GM21576 (cell line): ENCODE data around the gene PLCD1.

Experiments
- ATAC-seq: cut with Tn5 transposase; IDR thresholded peaks from one replicate; pipeline ENCODE4 v1.9.1; 2021; ENCODE audit warnings: mild to moderate bottlenecking, moderate library complexity; ENCODE audit not compliant: unreplicated experiment

PLCD1 gene

DNA sequence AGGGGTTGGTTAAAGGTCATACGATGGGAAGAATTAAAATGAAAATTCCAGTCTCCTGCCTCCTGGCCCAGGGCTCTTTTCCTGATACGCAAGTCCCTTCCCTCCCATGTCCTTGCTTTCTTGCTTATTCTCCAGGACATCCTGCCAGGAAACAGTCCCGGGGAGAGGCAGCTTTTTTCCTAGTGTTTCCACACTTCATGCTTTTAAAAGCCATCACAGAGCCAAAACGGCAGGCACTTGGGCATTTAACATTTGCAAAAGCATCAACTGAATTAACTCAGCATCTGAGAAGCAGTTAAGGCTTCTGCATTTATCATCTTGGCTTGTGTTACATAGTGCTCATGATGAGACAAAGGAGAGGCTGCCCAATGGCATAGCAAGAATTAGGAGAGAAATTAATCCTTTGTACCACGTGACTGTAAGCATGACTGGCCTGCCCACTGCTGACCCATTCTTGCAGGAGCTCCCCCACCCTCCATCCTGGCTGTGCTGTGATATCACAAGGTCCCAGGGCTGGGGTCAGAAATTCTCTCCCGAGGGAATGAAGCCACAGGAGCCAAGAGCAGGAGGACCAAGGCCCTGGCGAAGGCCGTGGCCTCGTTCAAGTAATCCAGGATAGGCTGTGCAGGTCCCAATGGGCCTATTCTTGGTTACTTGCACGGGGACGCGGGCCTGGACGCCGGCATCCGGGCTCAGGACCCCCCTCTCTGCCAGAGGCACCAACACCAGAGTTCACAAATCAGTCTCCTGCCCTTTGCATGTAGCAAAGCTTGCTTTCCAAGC, 60.4 kb downstream of the PLCD1 start:
- no peak for ATAC-seq

GRCh38 chr3:37968199-37968598, 61.2 kb downstream of the PLCD1 start:
- no peak for ATAC-seq

DNA sequence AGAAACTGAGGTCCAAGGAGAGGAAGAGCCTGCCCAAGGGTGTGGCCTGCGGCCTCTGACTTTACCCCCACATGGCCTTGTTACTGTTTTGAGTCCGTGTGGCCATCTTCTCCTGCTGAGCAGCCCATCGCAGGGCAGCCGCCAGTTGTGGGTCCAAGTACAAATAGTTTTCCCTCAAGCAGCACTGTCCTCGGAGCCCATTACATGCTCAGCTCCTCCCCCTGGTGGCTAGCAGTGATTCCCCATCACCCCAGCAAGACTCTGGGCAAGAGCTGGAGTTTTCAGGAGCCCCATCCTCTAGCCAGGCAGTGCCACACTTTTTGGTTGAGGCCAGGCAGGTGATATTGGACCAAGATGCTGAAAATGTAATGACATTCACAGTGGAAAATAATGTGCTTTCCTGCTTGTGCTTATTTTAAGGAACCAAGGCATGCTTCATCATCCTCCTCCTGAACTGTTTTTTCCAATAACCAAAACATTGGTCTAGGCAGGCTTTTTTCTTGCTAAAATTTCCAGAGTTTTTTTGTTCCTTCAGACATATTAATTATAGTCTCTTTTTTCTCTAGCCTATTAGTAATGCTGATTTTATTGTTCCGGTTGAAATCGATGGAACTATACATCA, 62.1 kb downstream of the PLCD1 start:
- no peak for ATAC-seq

GRCh38 chr3:37964716-37965115, 64.7 kb downstream of the PLCD1 start:
- ATAC-seq, result no peak

- no peak for ATAC-seq
These were observed 65.3 kb downstream of the PLCD1 start for GRCh38 chr3:37964146-37964545.

- no peak for ATAC-seq
These were observed 65.8 kb downstream of the PLCD1 start for GRCh38 chr3:37963635-37964034.

DNA sequence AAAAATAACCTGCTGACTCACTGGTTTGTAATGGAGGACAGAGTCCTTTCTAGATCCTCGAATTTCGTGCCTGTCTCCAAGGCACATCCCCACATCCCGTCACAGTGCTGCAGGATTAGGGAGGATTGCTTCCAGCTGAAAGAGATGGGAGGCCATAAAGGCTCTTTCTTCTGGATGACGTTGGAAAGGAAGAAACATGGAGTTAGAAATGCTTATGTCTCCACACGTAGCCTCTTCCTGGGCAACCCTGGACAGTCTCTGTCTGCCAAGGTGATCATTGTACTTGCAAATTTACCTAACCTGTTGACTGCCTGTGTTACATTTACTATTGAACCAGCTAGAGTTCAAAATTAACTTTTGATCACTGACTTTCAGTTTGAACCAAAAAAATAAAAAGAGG, 66.4 kb downstream of the PLCD1 start:
- no peak for ATAC-seq

DNA sequence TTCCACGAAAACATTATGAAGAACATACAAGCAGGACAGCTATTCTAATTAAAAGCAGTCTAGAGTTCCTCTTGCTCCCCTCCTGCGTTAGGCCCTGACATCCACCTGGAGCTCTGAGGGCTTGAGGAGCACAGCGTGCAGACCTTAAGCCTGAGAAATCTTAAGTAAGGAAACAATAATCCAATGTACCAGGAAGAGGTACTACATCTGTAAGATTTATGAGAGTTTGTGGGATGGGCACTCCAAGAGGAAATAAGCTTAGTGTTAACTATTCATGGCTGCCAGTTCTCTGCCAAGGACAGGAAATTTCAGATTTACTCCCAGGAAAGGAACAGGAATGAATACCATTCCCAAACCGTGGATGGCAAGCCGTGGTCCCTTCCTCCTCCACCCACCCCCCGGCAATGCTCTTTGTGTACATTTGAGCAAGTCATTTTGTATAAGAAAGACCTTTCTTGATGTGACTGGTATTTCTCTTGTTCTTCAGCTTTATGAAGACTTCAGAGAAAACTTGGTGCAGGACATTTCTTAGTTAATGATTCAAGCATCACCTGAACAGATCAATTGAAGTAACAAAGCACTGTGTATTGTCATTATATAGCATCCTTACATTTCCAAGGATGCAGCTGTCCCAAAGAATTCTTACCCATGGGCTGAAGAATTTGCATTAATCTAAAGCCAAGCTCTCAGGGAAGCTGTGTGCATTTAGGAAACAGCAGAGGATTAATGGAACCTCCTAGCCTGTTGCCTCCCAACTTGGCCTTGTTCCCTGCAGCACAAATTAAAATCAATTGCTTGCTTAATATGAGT, 67.6 kb downstream of the PLCD1 start:
- no peak for ATAC-seq

DNA sequence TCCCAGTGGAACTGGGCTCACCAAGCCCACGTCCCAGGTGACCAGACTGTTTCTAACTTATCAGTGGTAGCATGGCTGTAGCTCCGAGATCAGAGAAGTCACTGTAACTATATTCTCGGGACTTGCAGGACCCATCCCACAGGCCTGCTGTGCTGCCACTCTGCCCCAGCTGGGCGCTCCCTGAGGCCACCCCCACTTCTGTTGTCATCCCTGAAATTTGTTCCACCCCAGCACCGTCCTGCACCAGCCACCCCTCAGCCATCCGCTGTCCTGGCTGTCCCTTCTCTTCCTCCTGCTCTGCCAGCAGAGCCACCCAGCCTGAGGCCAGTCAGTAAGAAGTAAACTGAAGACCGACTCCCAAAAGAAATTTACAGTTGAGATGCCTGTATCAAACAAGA, 71.9 kb downstream of the PLCD1 start:
- no peak for ATAC-seq
